Neural crest cell (in vitro differentiated cells): Measurements from ENCODE around the gene DENND5B. TPM values are rescaled to one million over a fixed set of nuclear protein-coding genes. Genes with fewer than 3 reads are reported as not detected.

Experiments used
- DNase-seq: peaks from one replicate; pipeline ENCODE4 v3.0.0; 2021; ENCODE audit warnings: low read depth, mixed read lengths, low spot score
- H3K27ac Mint-ChIP-seq: one replicate; pipeline ENCODE4 v1.8.0; 2021; ENCODE audit warnings: mild to moderate bottlenecking, mixed read lengths; ENCODE audit not compliant: unreplicated experiment
- H3K27me3 Mint-ChIP-seq: 2 replicates; pipeline ENCODE4 v1.8.0; 2021; ENCODE audit warnings: low read depth, mild to moderate bottlenecking, mixed read lengths
- H3K36me3 Mint-ChIP-seq: 2 replicates; pipeline ENCODE4 v1.8.0; 2021; ENCODE audit warnings: low read depth, mild to moderate bottlenecking, mixed read lengths
- H3K4me1 Mint-ChIP-seq: 2 replicates; pipeline ENCODE4 v1.8.0; 2021; ENCODE audit warnings: mixed read lengths
- H3K4me3 Mint-ChIP-seq: one replicate; pipeline ENCODE4 v1.8.0; 2021; ENCODE audit warnings: mild to moderate bottlenecking, mixed read lengths
- H3K9me3 Mint-ChIP-seq: 2 replicates; pipeline ENCODE4 v1.8.0; 2021; ENCODE audit warnings: mixed read lengths
- total RNA-seq: library from RNA; stranded (reverse); gene quantifications from 2 replicates; pipeline ENCODE4 v1.2.1, GENCODE V29; 2021
- TF ChIP-seq, protein P1 (sequence below): fragments of 200-600 bp; sonication (generic); conservative IDR thresholded peaks from 2 replicates; pipeline ENCODE4 v1.5.0; 2021; ENCODE audit warnings: antibody characterized with exemption, mild to moderate bottlenecking

DENND5B gene
- total RNA-seq, 1 donor from 2014 or later = 33.2 TPM

DNA sequence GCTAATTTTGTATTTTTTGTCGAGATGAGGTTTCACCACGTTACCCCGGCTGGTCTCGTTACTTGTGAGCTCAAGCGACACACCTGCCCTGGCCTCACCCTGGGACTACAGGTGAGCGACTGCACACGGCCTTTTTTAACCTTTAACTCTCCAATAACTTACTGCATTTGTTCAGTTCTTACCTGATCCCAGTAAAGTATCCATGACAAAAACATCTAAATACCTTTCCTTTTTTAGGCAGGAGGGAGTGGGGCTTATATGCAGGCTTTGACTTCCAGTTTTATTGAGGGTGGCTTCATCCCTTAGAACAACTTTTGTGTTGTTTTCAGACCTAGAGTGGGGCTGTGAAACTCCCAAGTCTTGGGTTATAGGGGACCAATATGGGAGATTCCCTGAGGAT lies 68.3 kb downstream of the DENND5B start:
- Mint-ChIP-seq H3K4me3 (no peak overlapping the region), H3K36me3 (no peaks in the 10 kb centered on the region), H3K27ac (no peak overlapping the region), H3K4me1 (peaks cover 31% of the 10 kb centered on the region), H3K9me3 (no peaks in the 10 kb centered on the region), H3K27me3 (no peaks in the 10 kb centered on the region)
- TF ChIP-seq, protein P1, sequence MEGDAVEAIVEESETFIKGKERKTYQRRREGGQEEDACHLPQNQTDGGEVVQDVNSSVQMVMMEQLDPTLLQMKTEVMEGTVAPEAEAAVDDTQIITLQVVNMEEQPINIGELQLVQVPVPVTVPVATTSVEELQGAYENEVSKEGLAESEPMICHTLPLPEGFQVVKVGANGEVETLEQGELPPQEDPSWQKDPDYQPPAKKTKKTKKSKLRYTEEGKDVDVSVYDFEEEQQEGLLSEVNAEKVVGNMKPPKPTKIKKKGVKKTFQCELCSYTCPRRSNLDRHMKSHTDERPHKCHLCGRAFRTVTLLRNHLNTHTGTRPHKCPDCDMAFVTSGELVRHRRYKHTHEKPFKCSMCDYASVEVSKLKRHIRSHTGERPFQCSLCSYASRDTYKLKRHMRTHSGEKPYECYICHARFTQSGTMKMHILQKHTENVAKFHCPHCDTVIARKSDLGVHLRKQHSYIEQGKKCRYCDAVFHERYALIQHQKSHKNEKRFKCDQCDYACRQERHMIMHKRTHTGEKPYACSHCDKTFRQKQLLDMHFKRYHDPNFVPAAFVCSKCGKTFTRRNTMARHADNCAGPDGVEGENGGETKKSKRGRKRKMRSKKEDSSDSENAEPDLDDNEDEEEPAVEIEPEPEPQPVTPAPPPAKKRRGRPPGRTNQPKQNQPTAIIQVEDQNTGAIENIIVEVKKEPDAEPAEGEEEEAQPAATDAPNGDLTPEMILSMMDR = no peak
- no peak for DNase-seq

DNA sequence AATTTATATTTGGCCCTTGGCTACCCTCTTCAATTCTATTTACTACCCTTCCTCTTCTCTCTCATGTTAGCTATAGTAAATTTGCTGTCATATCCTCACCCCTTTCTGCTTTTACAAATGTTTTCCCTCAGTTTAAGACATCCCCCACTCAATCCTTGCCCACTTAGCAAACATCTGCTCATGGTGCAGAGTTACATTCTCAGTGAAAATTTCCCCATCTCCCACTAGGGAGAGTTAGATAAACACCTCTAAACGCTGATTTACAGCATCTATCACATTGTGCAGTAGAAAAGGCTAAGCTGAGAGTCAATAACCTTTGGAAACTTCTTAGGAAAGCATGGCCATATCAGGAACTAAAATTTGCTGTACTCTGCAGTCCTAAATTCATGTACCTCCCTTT lies 69.0 kb downstream of the DENND5B start:
- Mint-ChIP-seq H3K36me3 (no peaks in the 10 kb centered on the region), H3K27ac (peak overlapping the region; percentile 3), H3K9me3 (no peaks in the 10 kb centered on the region), H3K4me1 (peaks cover 34% of the 10 kb centered on the region), H3K4me3 (no peak overlapping the region), H3K27me3 (no peaks in the 10 kb centered on the region)
- no peak for DNase-seq
- TF ChIP-seq, protein P1 = no peak

DNA sequence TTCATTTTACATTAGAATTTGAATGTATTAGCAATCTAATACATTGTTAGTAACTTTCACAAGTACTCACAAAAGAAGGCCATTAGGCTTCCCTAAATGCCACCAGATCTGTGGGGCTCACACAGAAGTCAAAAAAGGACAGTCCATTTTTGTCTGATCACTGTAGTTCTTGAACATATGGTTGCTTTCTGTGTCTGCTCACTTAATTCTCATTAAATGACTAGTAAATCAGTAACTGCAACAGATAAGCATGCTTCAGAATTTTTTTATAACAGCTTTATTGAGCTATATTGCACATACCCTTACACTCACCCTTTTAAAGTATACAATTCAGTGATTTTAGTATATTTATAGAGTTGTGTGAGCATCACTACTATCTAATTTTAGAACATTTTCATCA lies 71.4 kb downstream of the DENND5B start:
- TF ChIP-seq, protein P1 = no peak
- Mint-ChIP-seq H3K36me3 (no peaks in the 10 kb centered on the region), H3K4me1 (peaks cover 27% of the 10 kb centered on the region)

DNA sequence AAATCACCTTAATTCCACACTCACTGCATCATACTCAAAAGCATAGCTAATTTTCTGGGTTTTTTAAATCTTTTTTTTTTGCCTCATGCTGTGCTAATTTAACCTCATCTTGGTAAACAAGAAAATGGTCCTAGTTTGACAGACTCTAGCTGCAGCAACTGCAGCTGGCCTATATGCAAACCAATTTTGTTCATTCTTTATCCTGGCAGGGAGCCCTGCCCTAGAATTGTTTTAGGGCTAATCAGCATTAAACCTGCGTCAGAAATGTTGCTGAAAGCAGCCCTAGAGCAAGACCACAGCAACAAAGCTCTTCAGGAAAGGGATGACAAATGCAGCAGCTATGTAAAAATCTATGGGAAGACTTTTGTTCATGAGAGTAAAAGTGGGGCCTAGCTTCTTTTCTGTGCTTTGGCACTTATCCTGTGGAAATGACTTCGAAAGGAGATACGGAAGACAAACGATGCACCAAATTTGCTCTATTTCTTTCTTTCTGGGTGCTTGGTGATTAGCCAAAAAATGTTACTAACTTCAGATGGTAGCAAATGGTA lies 72.2 kb downstream of the DENND5B start:
- Mint-ChIP-seq H3K27ac (peak overlapping the region; percentile 69), H3K36me3 (no peaks in the 10 kb centered on the region), H3K4me1 (peaks cover 27% of the 10 kb centered on the region), H3K27me3 (no peaks in the 10 kb centered on the region), H3K9me3 (no peaks in the 10 kb centered on the region), H3K4me3 (no peak overlapping the region)
- TF ChIP-seq, protein P1 = no peak
- DNase-seq = no peak

More for the DNA sequence above, 71.4 kb downstream of the DENND5B start:
- no peak for DNase-seq
- Mint-ChIP-seq H3K9me3 (no peaks in the 10 kb centered on the region), H3K27me3 (no peaks in the 10 kb centered on the region), H3K27ac (no peak overlapping the region), H3K4me3 (no peak overlapping the region)

DNA sequence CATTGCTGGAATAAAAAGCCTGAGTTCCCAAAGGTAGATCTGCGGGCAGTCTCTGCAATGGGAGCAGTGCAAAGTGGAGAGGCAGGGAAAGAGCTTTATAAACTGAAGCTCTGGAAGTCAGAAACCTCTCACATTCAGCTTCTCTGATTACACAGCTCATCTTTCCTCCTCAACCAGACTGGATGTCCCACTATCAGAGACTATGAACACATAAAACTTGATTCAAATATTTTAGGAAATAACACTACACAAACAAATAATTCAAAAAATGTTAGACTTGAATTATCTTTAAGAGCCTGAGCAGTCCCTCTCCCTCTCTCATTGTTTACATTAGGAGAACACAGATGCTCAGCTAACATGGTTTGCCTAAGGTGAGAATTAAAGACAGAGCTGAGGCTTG lies 72.9 kb downstream of the DENND5B start:
- no peak overlapping the region for H3K27ac Mint-ChIP-seq

More for the DNA sequence above, 72.9 kb downstream of the DENND5B start:
- Mint-ChIP-seq H3K27me3 (no peaks in the 10 kb centered on the region), H3K4me3 (no peak overlapping the region), H3K4me1 (peaks cover 27% of the 10 kb centered on the region), H3K36me3 (no peaks in the 10 kb centered on the region), H3K9me3 (no peaks in the 10 kb centered on the region)
- no peak for DNase-seq
- TF ChIP-seq, protein P1 = no peak
